Smooth muscle cell (in vitro differentiated cells): ENCODE results near the gene NDOR1. TPM values are rescaled to one million over a fixed set of nuclear protein-coding genes. Genes with fewer than 3 reads are reported as not detected.

Experiments
- DNase-seq: peaks from one replicate; lab custom pipeline; 2025; ENCODE audit not compliant: unreplicated experiment; lab: John Stamatoyannopoulos, UW
- H2AFZ ChIP-seq: fragments of 200-600 bp; sonication (generic); 2 replicates; pipeline ENCODE4 v1.6.0; 2016; ENCODE audit warnings: antibody characterized with exemption, low read depth, mild to moderate bottlenecking
- H3F3A ChIP-seq: fragments of 200-600 bp; sonication (generic); 2 replicates; pipeline ENCODE4 v1.6.0; 2017; ENCODE audit warnings: antibody characterized with exemption, low read depth
- H3K27ac ChIP-seq: fragments of 200-600 bp; sonication (generic); 2 replicates; pipeline ENCODE4 v1.5.1; 2016; ENCODE audit warnings: low read depth, mild to moderate bottlenecking
- H3K27me3 ChIP-seq: fragments of 200-600 bp; sonication (generic); 2 replicates; pipeline ENCODE4 v1.6.1; 2016; ENCODE audit warnings: low read depth, mild to moderate bottlenecking
- H3K36me3 ChIP-seq: fragments of 200-600 bp; sonication (generic); 2 replicates; pipeline ENCODE4 v1.5.1; 2016; ENCODE audit warnings: low read depth
- H3K4me1 ChIP-seq: fragments of 200-600 bp; sonication (generic); 2 replicates; pipeline ENCODE4 v1.5.1; 2016; ENCODE audit warnings: low read depth
- H3K4me2 ChIP-seq: fragments of 200-600 bp; sonication (generic); 2 replicates; pipeline ENCODE4 v1.6.0; 2016; ENCODE audit warnings: mild to moderate bottlenecking
- H3K4me3 ChIP-seq: fragments of 200-600 bp; sonication (generic); 2 replicates; pipeline ENCODE4 v1.5.1; 2016; ENCODE audit warnings: mild to moderate bottlenecking
- H3K79me2 ChIP-seq: fragments of 200-600 bp; sonication (generic); 2 replicates; pipeline ENCODE4 v1.6.0; 2016; ENCODE audit warnings: low read depth, mild to moderate bottlenecking
- H3K9ac ChIP-seq: fragments of 200-600 bp; sonication (generic); 2 replicates; pipeline ENCODE4 v1.6.0; 2016; ENCODE audit warnings: low read depth
- H3K9me3 ChIP-seq: fragments of 200-600 bp; sonication (generic); replicated peaks from 2 replicates; pipeline ENCODE4 v1.5.1; 2016; ENCODE audit warnings: low read depth
- H4K20me1 ChIP-seq: fragments of 200-600 bp; sonication (generic); 2 replicates; pipeline ENCODE4 v1.6.0; 2016; ENCODE audit warnings: low read depth
- CTCF ChIP-seq: fragments of 200-600 bp; sonication (generic); IDR thresholded peaks from 2 replicates; pipeline ENCODE4 v1.5.1; 2017; ENCODE audit warnings: borderline replicate concordance, mild to moderate bottlenecking, antibody characterized with exemption; ENCODE audit not compliant: insufficient read depth, poor library complexity, severe bottlenecking
- WGBS: methylation state at CpG from one replicate; pipeline ENCODE4 v1.1.7; 2016; ENCODE audit warnings: low lambda C conversion rate; 5-methylcytosine and 5-hydroxymethylcytosine counted together
- polyA plus RNA-seq: library from polyadenylated mRNA; unstranded; fragments of >200 nt; fragmentation: Nextera tagmentation; extraction: Ambion mirVana; gene quantifications from 2 replicates; pipeline ENCODE4 v1.2.1, GENCODE V29; 2016
- total RNA-seq: library from RNA; depleted of rRNA; stranded (reverse); fragments of >200 nt; gene quantifications from 2 replicates; pipeline ENCODE4 v1.2.3, GENCODE V29; 2014

Gene NDOR1
- total and polyA plus RNA-seq, 2 experiments from 2014 or later: 6.5 to 7.7 TPM

- H3K4me3 ChIP-seq: no peak overlapping the region
- H3K4me2 ChIP-seq: peak overlapping the region; percentile 100
- peaks cover 12% of the 10 kb centered on the region for H3F3A ChIP-seq
- H3K36me3 ChIP-seq: no peaks in the 10 kb centered on the region
- no peak overlapping the region for H3K9ac ChIP-seq
- no peaks in the 10 kb centered on the region for H3K27me3 ChIP-seq
- TF ChIP-seq CTCF: no peak
- peaks cover 10% of the 10 kb centered on the region for H4K20me1 ChIP-seq
- H3K9me3 ChIP-seq: no peaks in the 10 kb centered on the region
- H3K4me1 ChIP-seq: peaks cover 18% of the 10 kb centered on the region
- H3K79me2 ChIP-seq: peaks cover 39% of the 10 kb centered on the region
- 90% methylated on average over 6 of the region's 6 CpGs for WGBS
- no peak overlapping the region for H2AFZ ChIP-seq
- DNase-seq: no peak
- H3K27ac ChIP-seq: no peak overlapping the region
Measured at GRCh38 chr9:137186385-137186784, 19.1 kb upstream of the NDOR1 start.

GRCh38 chr9:137187386-137187785 is 18.1 kb upstream of the NDOR1 start:
- Histone ChIP-seq H3K79me2 (peaks cover 39% of the 10 kb centered on the region), H3K9ac (peak overlapping the region; percentile 96)
- 93% methylated on average over 14 of the region's 15 CpGs for WGBS

GRCh38 chr9:137188086-137188489 is 17.4 kb upstream of the NDOR1 start:
- WGBS: 4% methylated on average over 27 of the region's 31 CpGs
- H3K79me2 ChIP-seq: peaks cover 39% of the 10 kb centered on the region
- H3K36me3 ChIP-seq: no peaks in the 10 kb centered on the region

More at GRCh38 chr9:137187386-137187785, 18.1 kb upstream of the NDOR1 start:
- no peak for DNase-seq
- Histone ChIP-seq H3F3A (peaks cover 12% of the 10 kb centered on the region), H3K27ac (no peak overlapping the region), H3K9me3 (no peaks in the 10 kb centered on the region), H3K36me3 (no peaks in the 10 kb centered on the region), H3K4me3 (peak overlapping the region; percentile 88), H3K27me3 (no peaks in the 10 kb centered on the region), H4K20me1 (peaks cover 10% of the 10 kb centered on the region), H3K4me1 (peaks cover 18% of the 10 kb centered on the region), H2AFZ (no peak overlapping the region), H3K4me2 (peak overlapping the region; percentile 100)
- no peak for TF ChIP-seq CTCF

More at GRCh38 chr9:137188086-137188489, 17.4 kb upstream of the NDOR1 start:
- Histone ChIP-seq H3K27ac (peak overlapping the region; percentile 96), H3K4me1 (peaks cover 18% of the 10 kb centered on the region), H2AFZ (peak overlapping the region; percentile 62), H3K4me2 (peak overlapping the region; percentile 100), H3K27me3 (no peaks in the 10 kb centered on the region), H3K4me3 (peak overlapping the region; percentile 88), H3K9ac (peak overlapping the region; percentile 96), H3F3A (peaks cover 12% of the 10 kb centered on the region), H3K9me3 (no peaks in the 10 kb centered on the region), H4K20me1 (peaks cover 10% of the 10 kb centered on the region)
- DNase-seq: no peak
- TF ChIP-seq CTCF: no peak
